Hematopoietic multipotent progenitor cell treated with erythropoietin and hydrocortisone succinate and interleukin-3 and kit ligand, for 4 days (in vitro differentiated cells): ENCODE data around the gene RYR3.

ENCODE experiments used
- DNase-seq: peaks from one replicate; pipeline ENCODE4 v3.0.0-alpha.2; 2015

RYR3 gene

GRCh38 chr15:33453761-33454160 is 143.0 kb downstream of the RYR3 start:
- no peak for DNase-seq

- DNase-seq, result no peak
These were observed 143.6 kb downstream of the RYR3 start for GRCh38 chr15:33454346-33454745.

GRCh38 chr15:33454996-33455395 is 144.2 kb downstream of the RYR3 start:
- no peak for DNase-seq

GRCh38 chr15:33458421-33458820 is 147.7 kb downstream of the RYR3 start:
- no peak for DNase-seq

- no peak for DNase-seq
These were observed 149.5 kb downstream of the RYR3 start for GRCh38 chr15:33460166-33460805.

- no peak for DNase-seq
These were observed 150.9 kb downstream of the RYR3 start for GRCh38 chr15:33461671-33462070.

- no peak for DNase-seq
These were observed 156.5 kb downstream of the RYR3 start for GRCh38 chr15:33467146-33467815.

GRCh38 chr15:33467816-33468163 is 157.0 kb downstream of the RYR3 start:
- no peak for DNase-seq

GRCh38 chr15:33468740-33469139 is 158.0 kb downstream of the RYR3 start:
- no peak for DNase-seq

- no peak for DNase-seq
These were observed 162.2 kb downstream of the RYR3 start for GRCh38 chr15:33473005-33473404.

GRCh38 chr15:33473714-33474113 is 162.9 kb downstream of the RYR3 start:
- DNase-seq, result no peak

GRCh38 chr15:33476076-33476475 is 165.3 kb downstream of the RYR3 start:
- no peak for DNase-seq

- DNase-seq, result no peak
These were observed 166.1 kb downstream of the RYR3 start for GRCh38 chr15:33476908-33477307.

- DNase-seq, result no peak
These were observed 178.6 kb downstream of the RYR3 start for GRCh38 chr15:33489335-33489734.

GRCh38 chr15:33490703-33491102 is 179.9 kb downstream of the RYR3 start:
- DNase-seq, result no peak

GRCh38 chr15:33492434-33493052 is 181.8 kb downstream of the RYR3 start:
- no peak for DNase-seq

GRCh38 chr15:33494306-33494705 is 183.5 kb downstream of the RYR3 start:
- peak; percentile 17 for DNase-seq

GRCh38 chr15:33500432-33501195 is 189.8 kb downstream of the RYR3 start:
- no peak for DNase-seq

- peak; percentile 34 for DNase-seq
These were observed 192.9 kb downstream of the RYR3 start for GRCh38 chr15:33503681-33504080.

- no peak for DNase-seq
These were observed 196.1 kb downstream of the RYR3 start for GRCh38 chr15:33506781-33507296.

GRCh38 chr15:33508703-33509102 is 197.9 kb downstream of the RYR3 start:
- no peak for DNase-seq

GRCh38 chr15:33515121-33515520 is 204.4 kb downstream of the RYR3 start:
- DNase-seq, result no peak

- DNase-seq, result no peak
These were observed 205.8 kb downstream of the RYR3 start for GRCh38 chr15:33516563-33516962.
